CD4-positive, alpha-beta T cell treated with Interleukin-4 for 1 hour (primary cell): ENCODE results near the gene IFT43.

Source experiments
- DNase-seq, 2 donors: peaks; one replicate each; pipeline ENCODE4 v3.0.0-alpha.2; 2020 to 2022

The IFT43 gene

DNA sequence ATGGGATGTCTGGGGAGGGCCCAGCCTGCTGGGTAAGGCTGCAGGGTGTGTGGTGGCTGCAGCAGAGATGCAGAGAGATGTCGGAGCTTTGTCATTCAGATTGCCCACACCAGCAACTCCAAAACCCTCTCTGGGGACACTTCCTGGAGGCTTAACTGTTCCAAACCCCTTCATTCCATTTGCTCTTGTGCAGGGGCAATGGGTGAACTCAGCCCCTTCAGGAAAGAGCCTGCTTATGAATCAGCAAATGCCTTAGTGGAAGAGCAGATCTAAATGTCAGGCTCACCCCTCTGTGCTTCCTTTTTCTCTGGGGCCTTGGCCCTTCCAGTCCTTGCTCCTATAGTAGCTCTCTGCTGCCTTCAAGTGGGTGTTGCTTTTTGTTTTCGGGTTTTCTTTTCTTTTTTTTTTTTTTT, 129.5 kb downstream of the IFT43 start:
- no peak for DNase-seq

DNA sequence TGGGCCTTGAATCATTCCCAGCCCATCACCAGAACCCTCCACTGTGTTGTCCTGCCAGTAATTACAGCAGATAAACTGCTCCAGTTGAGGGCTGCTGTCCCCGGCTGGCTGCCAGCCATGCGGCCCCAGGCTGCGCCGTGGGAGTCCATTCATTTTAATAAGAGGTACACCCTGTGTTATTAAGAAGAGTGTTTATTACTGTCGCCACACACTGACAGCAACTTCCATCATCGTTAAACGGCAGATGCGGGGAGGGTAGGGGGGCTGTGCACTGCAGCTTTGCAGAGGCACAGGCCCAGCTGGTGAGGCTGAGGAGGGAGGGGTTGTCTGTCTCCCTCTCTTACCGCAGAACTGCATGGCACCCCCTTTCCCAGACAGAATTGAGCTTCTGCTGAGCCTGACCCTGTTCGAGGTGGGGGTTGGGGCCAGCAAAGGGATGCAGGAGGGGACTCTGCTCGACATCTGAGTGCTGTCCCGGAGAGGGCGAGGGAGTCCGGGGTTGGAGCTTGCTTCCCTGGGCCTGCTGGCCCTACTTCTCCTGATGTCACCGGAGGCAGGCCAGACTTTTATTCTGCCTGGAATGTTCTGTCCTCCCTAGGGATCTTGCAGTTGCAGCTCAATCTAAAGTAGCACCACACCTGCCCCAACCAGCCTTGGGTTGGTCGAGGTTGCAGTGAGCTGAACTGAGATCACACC, 132.4 kb downstream of the IFT43 start:
- no peak for DNase-seq

DNA sequence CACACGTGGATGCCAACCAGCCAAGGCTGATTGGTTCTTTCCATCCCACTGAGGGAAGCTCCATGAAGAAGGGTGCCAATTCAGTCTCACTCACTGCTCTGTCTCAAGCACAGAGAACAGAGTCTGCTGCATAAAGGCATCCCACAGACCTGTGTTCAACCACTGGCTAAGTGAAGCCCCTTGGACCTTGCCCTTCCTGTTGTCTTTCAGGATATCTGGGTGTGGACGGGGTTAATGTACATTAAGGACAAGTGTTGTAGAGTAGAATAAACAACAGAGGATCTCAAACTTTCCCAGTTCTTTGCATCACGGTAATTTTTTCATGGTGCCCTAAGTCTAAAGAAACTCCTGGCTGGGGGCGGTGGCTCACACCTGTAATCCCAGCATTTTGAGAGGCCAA, 133.0 kb downstream of the IFT43 start:
- no peak for DNase-seq

DNA sequence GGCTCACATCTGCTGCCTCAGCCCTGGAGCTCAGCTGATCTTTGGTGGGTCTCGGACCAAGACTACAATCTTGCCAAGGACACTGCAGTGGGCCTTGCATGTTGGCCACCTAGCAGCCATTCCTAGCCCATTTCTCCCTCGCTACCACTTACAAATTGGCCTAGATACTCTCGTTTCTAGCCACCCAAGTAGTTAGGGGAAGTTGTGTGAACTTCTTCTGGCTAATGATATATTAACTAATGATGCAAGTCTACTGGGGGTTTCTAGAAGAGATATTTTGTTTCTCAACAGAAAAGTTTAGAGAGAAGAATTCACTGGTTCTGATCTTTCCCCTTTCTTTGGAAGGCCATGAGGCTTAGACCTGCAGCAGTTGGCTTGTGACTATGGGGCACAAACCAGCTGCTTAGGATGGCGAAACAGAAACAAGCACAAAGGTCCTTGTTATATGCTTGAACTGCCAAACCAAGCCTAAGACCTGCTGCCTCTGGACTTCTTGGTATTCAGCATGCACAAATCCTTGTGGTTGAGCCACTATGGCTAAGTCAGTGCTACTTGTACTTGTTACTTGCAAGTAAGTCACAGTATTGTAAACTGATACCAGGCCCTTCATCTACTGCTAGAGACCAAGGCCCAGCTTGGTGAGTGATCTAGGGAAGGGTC, 135.7 kb downstream of the IFT43 start:
- DNase-seq, result no peak

DNA sequence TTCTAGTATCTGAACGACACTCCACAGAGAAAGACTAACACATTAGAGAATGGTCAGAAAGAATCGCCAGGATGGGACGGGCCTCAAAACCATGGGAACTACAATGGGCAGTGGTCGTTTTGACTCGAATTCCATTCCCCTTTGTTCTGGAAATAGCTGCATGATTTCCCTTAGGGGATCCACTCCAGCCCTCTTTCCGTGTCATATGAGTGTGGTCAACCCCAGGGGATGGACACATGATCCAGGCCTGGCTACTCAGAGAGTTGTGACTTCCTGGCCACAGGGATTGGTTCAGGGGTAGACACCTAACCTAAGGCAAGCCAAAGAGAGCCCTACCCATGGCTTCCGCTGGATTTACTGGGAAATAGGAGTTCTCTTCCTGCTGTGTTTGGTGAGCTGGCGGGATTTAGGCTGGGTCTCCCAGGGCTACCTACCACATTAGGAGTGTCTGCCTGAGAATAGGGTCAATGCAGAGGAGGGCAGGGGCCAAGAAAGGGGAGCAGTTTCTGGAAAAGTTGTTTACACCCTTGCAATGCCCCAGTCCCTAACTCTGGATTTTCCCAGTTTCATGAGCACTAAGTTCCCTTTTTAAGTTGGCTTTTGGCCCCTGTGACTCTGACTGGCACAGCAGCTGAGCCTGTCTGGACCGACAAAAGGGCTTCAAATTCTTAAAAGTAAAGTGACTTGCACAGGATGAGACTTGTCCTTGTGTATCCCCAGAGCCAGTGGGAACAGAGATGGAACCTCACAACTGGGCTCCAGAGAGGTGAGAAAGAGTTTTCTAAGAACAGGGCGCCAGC, 138.1 kb downstream of the IFT43 start:
- no peak for DNase-seq

DNA sequence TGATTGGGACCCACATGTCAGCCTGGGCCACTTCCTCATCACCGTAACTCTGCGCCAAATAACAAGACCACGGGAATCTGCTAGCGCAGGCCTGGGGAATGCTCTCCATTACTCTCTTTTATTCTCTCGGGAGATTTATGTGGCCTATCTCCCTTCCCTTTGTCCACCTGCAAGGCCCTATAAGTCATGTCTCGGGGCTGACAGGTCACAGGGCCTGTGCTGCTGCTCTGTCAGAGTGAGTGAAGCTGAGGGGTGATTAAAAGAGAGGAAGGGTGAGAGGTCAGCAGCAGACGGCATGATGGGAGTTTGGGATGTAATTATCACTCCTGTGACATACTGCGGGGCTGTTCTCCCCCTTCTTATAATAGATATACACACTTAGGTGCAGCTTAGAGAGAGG, 139.9 kb downstream of the IFT43 start:
- DNase-seq, result no peak

DNA sequence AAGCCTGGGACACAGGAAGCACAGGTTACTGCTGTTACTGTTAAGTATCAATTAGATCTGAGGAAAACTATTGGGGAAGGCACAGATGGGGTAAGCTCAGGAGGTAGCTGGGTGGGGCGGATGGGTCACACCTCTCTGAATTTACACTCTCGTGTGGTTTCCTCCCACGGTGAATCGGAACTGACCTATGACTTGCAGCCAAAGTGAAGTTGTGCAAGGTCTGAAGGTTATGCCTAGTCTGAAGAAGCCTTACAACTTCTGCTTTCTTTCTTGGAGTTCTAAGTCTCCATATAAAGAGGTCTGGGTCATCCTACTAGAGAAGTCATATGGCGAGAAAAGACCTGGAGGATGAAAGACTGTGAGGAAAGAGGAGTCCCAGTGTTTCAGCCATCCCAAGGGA, 140.5 kb downstream of the IFT43 start:
- DNase-seq, result no peak

DNA sequence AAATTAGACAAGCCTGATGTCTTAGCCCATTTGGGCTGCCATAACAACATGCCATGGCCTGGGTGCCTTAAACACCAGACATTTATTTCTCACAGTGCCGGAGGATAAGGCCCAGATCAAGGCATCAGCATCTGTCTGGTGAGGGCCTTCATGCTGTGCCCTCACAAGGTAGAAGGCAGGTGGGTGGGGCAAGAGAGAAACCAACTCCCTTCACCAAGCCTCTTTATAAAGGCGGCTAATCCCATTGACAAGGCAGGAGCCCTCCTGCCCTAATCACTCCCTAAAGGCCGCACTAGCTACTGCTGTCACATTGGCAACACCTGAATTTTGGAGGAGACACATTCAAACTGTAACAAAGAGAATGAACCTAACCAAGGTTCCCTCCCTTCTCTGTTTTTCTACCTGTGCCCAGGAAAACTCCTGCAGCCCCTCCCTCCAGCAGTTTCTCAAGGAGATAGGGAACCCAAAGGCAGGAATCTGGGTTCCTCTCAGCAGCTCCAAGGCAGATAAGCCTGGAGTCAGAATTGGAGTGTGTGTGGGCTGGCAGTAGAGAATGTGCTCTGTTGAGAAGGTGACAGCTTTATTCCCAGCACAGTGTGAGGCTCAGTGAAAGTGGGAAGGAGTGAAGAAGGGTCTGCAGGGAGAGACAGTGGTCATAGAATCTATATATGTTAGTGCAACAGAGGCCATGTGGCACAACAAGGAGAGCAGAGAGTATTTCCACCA, 144.5 kb downstream of the IFT43 start:
- DNase-seq, result no peak

DNA sequence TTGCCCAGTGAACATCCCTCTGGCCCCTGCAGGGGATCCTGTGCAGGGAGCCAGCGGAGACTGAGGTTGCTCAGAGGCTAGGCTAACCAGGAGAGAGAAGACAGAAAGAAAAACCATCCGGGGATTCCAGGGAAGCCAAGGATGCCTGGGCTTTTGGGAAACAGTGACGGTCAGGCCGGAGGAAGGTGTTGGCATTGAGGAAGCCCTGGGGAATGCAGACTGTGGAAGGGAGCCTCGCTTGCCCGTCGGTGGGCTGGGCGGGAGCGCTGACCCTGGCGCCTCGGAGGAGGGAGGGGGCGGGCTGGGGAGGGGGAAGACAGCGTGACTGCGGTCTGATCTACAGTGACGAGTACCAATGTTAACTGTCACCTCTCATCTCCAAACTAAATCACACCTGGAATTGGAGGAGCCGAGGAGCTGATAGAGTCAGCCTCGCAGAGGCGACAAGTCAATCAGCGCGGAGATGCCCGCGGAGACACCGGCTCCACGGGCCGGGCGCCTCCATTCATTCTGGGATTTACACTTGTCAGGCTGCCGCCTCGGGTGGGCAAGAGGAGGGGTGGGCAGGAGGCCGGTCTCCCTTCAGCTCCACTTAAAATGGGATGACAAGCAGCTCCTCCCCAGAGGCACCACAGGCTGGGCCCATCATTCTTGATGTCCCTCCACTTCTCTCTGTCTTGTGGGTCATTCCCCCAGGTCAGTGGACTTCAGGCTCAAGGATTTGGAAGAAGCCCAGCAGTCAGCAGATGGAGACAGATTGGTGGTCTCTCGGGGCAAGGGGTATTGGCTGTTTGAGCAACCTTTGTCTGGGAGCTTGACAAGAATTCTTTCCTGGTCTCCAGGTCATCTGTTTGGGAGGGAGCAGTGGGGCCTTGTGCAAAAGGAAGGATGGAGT, 145.8 kb downstream of the IFT43 start:
- no peak for DNase-seq

DNA sequence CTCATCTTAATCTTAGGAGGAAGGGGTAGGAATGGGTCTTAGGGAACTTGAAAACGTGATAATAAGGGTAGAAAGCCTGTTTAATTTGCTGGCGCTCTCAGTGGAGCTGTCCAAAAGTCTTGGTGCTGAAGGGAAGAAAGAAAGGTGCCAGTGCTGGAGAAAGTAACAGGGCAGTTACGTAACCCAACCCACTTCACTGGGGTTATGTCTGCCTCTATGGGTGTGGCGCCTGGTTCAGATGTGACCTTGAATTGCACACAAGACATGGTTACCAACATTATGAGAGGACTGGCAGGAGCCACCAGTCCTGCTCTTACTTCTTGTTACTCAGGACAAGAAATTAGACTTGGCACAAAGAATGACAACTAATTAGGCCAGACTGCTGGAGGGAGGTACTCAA, 147.5 kb downstream of the IFT43 start:
- no peak for DNase-seq
